ENCODE results near the gene OR2W3. TPM values are rescaled to one million over a fixed set of nuclear protein-coding genes. Genes with fewer than 3 reads are reported as not detected.
"Not testable (repeated sequence)": the region's sequence is repeated elsewhere in the genome, so short reads cannot be mapped to it uniquely, and the experiment has no call there.

OR2W3 gene
- total RNA-seq, 1 donor from 2014 or later: 0.75 TPM

GRCh38 chr1:247935781-247936180 lies 40.4 kb downstream of the OR2W3 start:
- H3K36me3 Mint-ChIP-seq (ENCODE audit: unreplicated experiment): no peaks in the 10 kb centered on the region
- H3K27me3 Mint-ChIP-seq (ENCODE audit: unreplicated experiment): peaks cover 7% of the 10 kb centered on the region
- no peaks in the 10 kb centered on the region for H3K9me3 Mint-ChIP-seq (ENCODE audit: unreplicated experiment)
- no peak overlapping the region for H3K27ac Mint-ChIP-seq (ENCODE audit: unreplicated experiment)
- peaks cover 3% of the 10 kb centered on the region for H3K4me1 Mint-ChIP-seq (ENCODE audit: unreplicated experiment)
- DNase-seq (ENCODE audit: extremely low spot score, unreplicated experiment): no peak
- TF ChIP-seq, protein P1, sequence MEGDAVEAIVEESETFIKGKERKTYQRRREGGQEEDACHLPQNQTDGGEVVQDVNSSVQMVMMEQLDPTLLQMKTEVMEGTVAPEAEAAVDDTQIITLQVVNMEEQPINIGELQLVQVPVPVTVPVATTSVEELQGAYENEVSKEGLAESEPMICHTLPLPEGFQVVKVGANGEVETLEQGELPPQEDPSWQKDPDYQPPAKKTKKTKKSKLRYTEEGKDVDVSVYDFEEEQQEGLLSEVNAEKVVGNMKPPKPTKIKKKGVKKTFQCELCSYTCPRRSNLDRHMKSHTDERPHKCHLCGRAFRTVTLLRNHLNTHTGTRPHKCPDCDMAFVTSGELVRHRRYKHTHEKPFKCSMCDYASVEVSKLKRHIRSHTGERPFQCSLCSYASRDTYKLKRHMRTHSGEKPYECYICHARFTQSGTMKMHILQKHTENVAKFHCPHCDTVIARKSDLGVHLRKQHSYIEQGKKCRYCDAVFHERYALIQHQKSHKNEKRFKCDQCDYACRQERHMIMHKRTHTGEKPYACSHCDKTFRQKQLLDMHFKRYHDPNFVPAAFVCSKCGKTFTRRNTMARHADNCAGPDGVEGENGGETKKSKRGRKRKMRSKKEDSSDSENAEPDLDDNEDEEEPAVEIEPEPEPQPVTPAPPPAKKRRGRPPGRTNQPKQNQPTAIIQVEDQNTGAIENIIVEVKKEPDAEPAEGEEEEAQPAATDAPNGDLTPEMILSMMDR (IDR thresholded peaks at IDR 0.05): no peak
- H3K4me3 Mint-ChIP-seq (ENCODE audit: unreplicated experiment): no peak overlapping the region

GRCh38 chr1:247936415-247936814 lies 41.0 kb downstream of the OR2W3 start:
- DNase-seq (ENCODE audit: extremely low spot score, unreplicated experiment): no peak
- H3K9me3 Mint-ChIP-seq (ENCODE audit: unreplicated experiment): peaks cover 3% of the 10 kb centered on the region
- no peak overlapping the region for H3K27ac Mint-ChIP-seq (ENCODE audit: unreplicated experiment)
- H3K27me3 Mint-ChIP-seq (ENCODE audit: unreplicated experiment): peaks cover 5% of the 10 kb centered on the region
- no peak overlapping the region for H3K4me3 Mint-ChIP-seq (ENCODE audit: unreplicated experiment)
- H3K4me1 Mint-ChIP-seq (ENCODE audit: unreplicated experiment): peaks cover 3% of the 10 kb centered on the region
- TF ChIP-seq, protein P1 (IDR thresholded peaks at IDR 0.05): no peak
- no peaks in the 10 kb centered on the region for H3K36me3 Mint-ChIP-seq (ENCODE audit: unreplicated experiment)

- H3K36me3 Mint-ChIP-seq (ENCODE audit: unreplicated experiment); H3K27me3 Mint-ChIP-seq (ENCODE audit: unreplicated experiment); H3K27ac Mint-ChIP-seq (ENCODE audit: unreplicated experiment); H3K9me3 Mint-ChIP-seq (ENCODE audit: unreplicated experiment); H3K4me1 Mint-ChIP-seq (ENCODE audit: unreplicated experiment): not testable (repeated sequence)
- DNase-seq (ENCODE audit: extremely low spot score, unreplicated experiment): peak; percentile 93
- TF ChIP-seq, protein P1 (IDR thresholded peaks at IDR 0.05): peak; percentile 81
- H3K4me3 Mint-ChIP-seq (ENCODE audit: unreplicated experiment): peak overlapping the region; percentile 72
Observed at GRCh38 chr1:247936965-247937734, 41.8 kb downstream of the OR2W3 start.

DNA sequence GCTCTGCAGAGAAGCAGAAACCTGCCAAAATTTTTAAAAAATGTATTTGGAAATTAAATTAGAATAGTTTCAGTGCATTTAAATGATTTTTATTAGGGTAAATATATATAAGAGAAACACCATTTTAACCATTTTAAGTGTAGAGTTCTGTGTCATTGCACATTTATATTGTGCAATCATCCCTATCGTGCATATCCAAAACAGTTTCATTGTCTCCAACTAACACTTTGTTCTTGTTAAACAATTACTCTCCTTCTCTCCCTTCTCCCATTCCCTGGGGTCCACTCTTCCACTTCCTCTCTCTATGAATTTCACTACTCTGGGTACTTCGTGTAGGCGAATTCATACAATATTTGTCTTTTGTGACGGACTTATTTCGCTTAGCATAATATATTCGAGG lies 47.2 kb downstream of the OR2W3 start:
- Mint-ChIP-seq H3K9me3 (ENCODE audit: unreplicated experiment) (peaks cover 23% of the 10 kb centered on the region), H3K27me3 (ENCODE audit: unreplicated experiment) (peaks cover 4% of the 10 kb centered on the region), H3K4me3 (ENCODE audit: unreplicated experiment) (no peak overlapping the region), H3K36me3 (ENCODE audit: unreplicated experiment) (no peaks in the 10 kb centered on the region), H3K27ac (ENCODE audit: unreplicated experiment) (no peak overlapping the region), H3K4me1 (ENCODE audit: unreplicated experiment) (no peaks in the 10 kb centered on the region)
- DNase-seq (ENCODE audit: extremely low spot score, unreplicated experiment): no peak
- TF ChIP-seq, protein P1 (IDR thresholded peaks at IDR 0.05): no peak

Other genes with a start within 250 kb of the OR2W3 start
- gene OR13G1, start 215.8 kb upstream of the OR2W3 start, total RNA-seq: not detected in 2 replicates
- gene OR6F1, start 178.9 kb upstream of the OR2W3 start, total RNA-seq: not detected in 2 replicates
- not detected in 2 replicates for gene OR14K1, start 157.0 kb upstream of the OR2W3 start, total RNA-seq
- not detected in 2 replicates for gene OR14A2, start 147.4 kb upstream of the OR2W3 start, total RNA-seq
- not detected in 2 replicates for gene OR1C1, start 135.0 kb upstream of the OR2W3 start, total RNA-seq
- not detected in 2 replicates for gene OR14A16, start 71.5 kb upstream of the OR2W3 start, total RNA-seq
- gene OR11L1, start 53.7 kb upstream of the OR2W3 start, total RNA-seq: not detected in 2 replicates
- 1.2 and 1.5 TPM in 2 replicates for gene TRIM58, start 38.4 kb upstream of the OR2W3 start, total RNA-seq
- not detected in 2 replicates for gene OR2T8, start 24.7 kb downstream of the OR2W3 start, total RNA-seq
- gene OR2AJ1, start 29.3 kb downstream of the OR2W3 start, total RNA-seq: not detected in 2 replicates
- not detected in 2 replicates for gene OR2L8, start 53.3 kb downstream of the OR2W3 start, total RNA-seq
- gene OR2AK2, start 69.6 kb downstream of the OR2W3 start, total RNA-seq: not detected in 2 replicates
- not detected in 2 replicates for gene OR2L5, start 118.1 kb downstream of the OR2W3 start, total RNA-seq
- gene OR2L2, start 134.5 kb downstream of the OR2W3 start, total RNA-seq: 0.08 and 0.13 TPM in 2 replicates
- not detected in 2 replicates for gene OR2L3, start 151.2 kb downstream of the OR2W3 start, total RNA-seq
- gene OR2L13, start 199.6 kb downstream of the OR2W3 start, total RNA-seq: not detected in 2 replicates
- gene OR2M5, start 249.6 kb downstream of the OR2W3 start, total RNA-seq: not detected in 2 replicates

Data from osteocyte (in vitro differentiated cells).